ENCODE results near the gene AKR1B1.
A peak's percentile ranks its signal among the peaks of the same experiment; 100 is the strongest.

Gene AKR1B1

GRCh38 chr7:134428942-134429341 lies 30.0 kb downstream of the AKR1B1 start:
- no peak overlapping the region for H3K4me3 ChIP-seq (replicated peaks; ENCODE audit: low read depth, low read length)

GRCh38 chr7:134427896-134428295 lies 31.0 kb downstream of the AKR1B1 start:
- TF ChIP-seq CTCF (IDR thresholded peaks at IDR 0.05; ENCODE audit: low read depth, low read length, missing control alignments): no peak
- DNase-seq (ENCODE audit: extremely low read depth, low read depth): no peak
- H3K4me3 ChIP-seq (replicated peaks; ENCODE audit: low read depth, low read length): no peak overlapping the region

More at GRCh38 chr7:134428942-134429341, 30.0 kb downstream of the AKR1B1 start:
- no peak for DNase-seq (ENCODE audit: extremely low read depth, low read depth)
- no peak for TF ChIP-seq CTCF (IDR thresholded peaks at IDR 0.05; ENCODE audit: low read depth, low read length, missing control alignments)

- no peak overlapping the region for H3K4me3 ChIP-seq (replicated peaks; ENCODE audit: low read depth, low read length)
- no peak for DNase-seq (ENCODE audit: extremely low read depth, low read depth)
- no peak for TF ChIP-seq CTCF (IDR thresholded peaks at IDR 0.05; ENCODE audit: low read depth, low read length, missing control alignments)
Observed at GRCh38 chr7:134425777-134426176, 33.1 kb downstream of the AKR1B1 start.

GRCh38 chr7:134422638-134423037 lies 36.3 kb downstream of the AKR1B1 start:
- TF ChIP-seq CTCF (IDR thresholded peaks at IDR 0.05; ENCODE audit: low read depth, low read length, missing control alignments): no peak
- no peak overlapping the region for H3K4me3 ChIP-seq (replicated peaks; ENCODE audit: low read depth, low read length)
- no peak for DNase-seq (ENCODE audit: extremely low read depth, low read depth)

GRCh38 chr7:134422008-134422407 lies 36.9 kb downstream of the AKR1B1 start:
- H3K4me3 ChIP-seq (replicated peaks; ENCODE audit: low read depth, low read length): no peak overlapping the region
- DNase-seq (ENCODE audit: extremely low read depth, low read depth): no peak

GRCh38 chr7:134420424-134421125 lies 38.3 kb downstream of the AKR1B1 start:
- peak; percentile 58 for TF ChIP-seq CTCF (IDR thresholded peaks at IDR 0.05; ENCODE audit: low read depth, low read length, missing control alignments)
- DNase-seq (ENCODE audit: extremely low read depth, low read depth): peak; percentile 36
- no peak overlapping the region for H3K4me3 ChIP-seq (replicated peaks; ENCODE audit: low read depth, low read length)

More at GRCh38 chr7:134422008-134422407, 36.9 kb downstream of the AKR1B1 start:
- TF ChIP-seq CTCF (IDR thresholded peaks at IDR 0.05; ENCODE audit: low read depth, low read length, missing control alignments): no peak

GRCh38 chr7:134419875-134420274 lies 39.0 kb downstream of the AKR1B1 start:
- H3K4me3 ChIP-seq (replicated peaks; ENCODE audit: low read depth, low read length): no peak overlapping the region
- no peak for TF ChIP-seq CTCF (IDR thresholded peaks at IDR 0.05; ENCODE audit: low read depth, low read length, missing control alignments)
- no peak for DNase-seq (ENCODE audit: extremely low read depth, low read depth)
